PC-9 (cell line): ENCODE measurements around the gene CNIH3.

Experiments used
- EZH2 ChIP-seq: fragments of 200-600 bp; sonication (generic); IDR thresholded peaks from 2 replicates; pipeline ENCODE4 v1.8.0; 2017; ENCODE audit warnings: antibody characterized with exemption, low read depth
- TF ChIP-seq, protein P1 (sequence below): fragments of 200-600 bp; sonication (generic); conservative IDR thresholded peaks from 2 replicates; pipeline ENCODE4 v1.6.1; 2017; ENCODE audit warnings: mixed run types, antibody characterized with exemption, mild to moderate bottlenecking, moderate library complexity

DNA sequence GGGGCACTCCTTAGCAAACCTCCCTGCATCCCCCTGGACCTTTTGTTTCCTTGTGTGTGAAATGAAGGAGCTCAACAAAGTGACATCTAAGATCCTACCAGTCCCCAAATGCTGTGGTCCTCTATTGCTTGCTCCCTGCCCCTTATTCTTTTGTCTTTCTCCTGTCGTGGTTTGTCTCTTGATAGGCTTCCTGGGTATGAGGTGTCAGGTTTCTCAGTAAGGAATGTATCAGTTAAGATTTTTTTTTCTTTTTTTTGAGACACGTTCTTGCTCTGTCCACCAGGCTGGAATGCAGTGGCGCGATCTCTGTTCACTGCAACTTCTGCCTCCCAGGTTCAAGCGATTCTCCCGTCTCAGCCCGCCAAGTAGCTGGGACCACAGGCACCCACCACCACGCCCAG, 16.8 kb downstream of the CNIH3 start:
- TF ChIP-seq, protein P1, sequence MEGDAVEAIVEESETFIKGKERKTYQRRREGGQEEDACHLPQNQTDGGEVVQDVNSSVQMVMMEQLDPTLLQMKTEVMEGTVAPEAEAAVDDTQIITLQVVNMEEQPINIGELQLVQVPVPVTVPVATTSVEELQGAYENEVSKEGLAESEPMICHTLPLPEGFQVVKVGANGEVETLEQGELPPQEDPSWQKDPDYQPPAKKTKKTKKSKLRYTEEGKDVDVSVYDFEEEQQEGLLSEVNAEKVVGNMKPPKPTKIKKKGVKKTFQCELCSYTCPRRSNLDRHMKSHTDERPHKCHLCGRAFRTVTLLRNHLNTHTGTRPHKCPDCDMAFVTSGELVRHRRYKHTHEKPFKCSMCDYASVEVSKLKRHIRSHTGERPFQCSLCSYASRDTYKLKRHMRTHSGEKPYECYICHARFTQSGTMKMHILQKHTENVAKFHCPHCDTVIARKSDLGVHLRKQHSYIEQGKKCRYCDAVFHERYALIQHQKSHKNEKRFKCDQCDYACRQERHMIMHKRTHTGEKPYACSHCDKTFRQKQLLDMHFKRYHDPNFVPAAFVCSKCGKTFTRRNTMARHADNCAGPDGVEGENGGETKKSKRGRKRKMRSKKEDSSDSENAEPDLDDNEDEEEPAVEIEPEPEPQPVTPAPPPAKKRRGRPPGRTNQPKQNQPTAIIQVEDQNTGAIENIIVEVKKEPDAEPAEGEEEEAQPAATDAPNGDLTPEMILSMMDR = no peak
- no peak for TF ChIP-seq EZH2
